ENCODE data around the gene PRDM5. TPM values are rescaled to one million over a fixed set of nuclear protein-coding genes. Genes with fewer than 3 reads are reported as not detected.

The PRDM5 gene
- polyA plus RNA-seq, 1 donor from 2014 or later: 1.6 TPM

DNA sequence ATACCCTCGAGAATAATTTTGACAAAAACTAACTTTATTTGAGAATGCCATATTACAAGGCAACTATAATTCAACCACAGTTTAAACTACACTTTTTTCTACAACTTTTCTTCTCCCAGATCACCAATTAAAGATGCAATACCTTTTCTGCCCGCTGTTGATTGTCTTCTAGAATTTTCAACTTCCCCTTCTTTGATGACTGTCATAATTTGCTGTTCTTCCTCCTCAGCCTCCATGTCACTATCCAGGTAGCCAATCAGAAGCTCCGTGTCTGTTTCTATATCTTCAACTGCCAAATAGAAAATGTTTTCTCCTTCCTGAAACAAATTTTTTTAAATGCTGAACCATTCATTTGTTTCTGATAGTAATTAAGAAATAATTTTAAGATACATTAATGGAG is 101.5 kb downstream of the PRDM5 start:
- H2AFZ ChIP-seq (ENCODE audit: low read depth, low read length): no peak overlapping the region
- H3K9ac ChIP-seq (ENCODE audit: low read length): no peak overlapping the region
- H3K79me2 ChIP-seq (replicated peaks; ENCODE audit: insufficient read depth, low read length): no peaks in the 10 kb centered on the region
- no peaks in the 10 kb centered on the region for H4K20me1 ChIP-seq (ENCODE audit: insufficient read depth)
- H3K27ac ChIP-seq (ENCODE audit: low read length): no peak overlapping the region
- H3K4me2 ChIP-seq (ENCODE audit: low read length): no peak overlapping the region
- TF ChIP-seq, protein P1, sequence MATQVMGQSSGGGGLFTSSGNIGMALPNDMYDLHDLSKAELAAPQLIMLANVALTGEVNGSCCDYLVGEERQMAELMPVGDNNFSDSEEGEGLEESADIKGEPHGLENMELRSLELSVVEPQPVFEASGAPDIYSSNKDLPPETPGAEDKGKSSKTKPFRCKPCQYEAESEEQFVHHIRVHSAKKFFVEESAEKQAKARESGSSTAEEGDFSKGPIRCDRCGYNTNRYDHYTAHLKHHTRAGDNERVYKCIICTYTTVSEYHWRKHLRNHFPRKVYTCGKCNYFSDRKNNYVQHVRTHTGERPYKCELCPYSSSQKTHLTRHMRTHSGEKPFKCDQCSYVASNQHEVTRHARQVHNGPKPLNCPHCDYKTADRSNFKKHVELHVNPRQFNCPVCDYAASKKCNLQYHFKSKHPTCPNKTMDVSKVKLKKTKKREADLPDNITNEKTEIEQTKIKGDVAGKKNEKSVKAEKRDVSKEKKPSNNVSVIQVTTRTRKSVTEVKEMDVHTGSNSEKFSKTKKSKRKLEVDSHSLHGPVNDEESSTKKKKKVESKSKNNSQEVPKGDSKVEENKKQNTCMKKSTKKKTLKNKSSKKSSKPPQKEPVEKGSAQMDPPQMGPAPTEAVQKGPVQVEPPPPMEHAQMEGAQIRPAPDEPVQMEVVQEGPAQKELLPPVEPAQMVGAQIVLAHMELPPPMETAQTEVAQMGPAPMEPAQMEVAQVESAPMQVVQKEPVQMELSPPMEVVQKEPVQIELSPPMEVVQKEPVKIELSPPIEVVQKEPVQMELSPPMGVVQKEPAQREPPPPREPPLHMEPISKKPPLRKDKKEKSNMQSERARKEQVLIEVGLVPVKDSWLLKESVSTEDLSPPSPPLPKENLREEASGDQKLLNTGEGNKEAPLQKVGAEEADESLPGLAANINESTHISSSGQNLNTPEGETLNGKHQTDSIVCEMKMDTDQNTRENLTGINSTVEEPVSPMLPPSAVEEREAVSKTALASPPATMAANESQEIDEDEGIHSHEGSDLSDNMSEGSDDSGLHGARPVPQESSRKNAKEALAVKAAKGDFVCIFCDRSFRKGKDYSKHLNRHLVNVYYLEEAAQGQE (IDR thresholded peaks at IDR 0.05; ENCODE audit: borderline replicate concordance): no peak
- TF ChIP-seq EP300 (conservative IDR thresholded peaks at IDR 0.05; ENCODE audit: poor library complexity, severe bottlenecking): no peak
- TF ChIP-seq, protein P2, sequence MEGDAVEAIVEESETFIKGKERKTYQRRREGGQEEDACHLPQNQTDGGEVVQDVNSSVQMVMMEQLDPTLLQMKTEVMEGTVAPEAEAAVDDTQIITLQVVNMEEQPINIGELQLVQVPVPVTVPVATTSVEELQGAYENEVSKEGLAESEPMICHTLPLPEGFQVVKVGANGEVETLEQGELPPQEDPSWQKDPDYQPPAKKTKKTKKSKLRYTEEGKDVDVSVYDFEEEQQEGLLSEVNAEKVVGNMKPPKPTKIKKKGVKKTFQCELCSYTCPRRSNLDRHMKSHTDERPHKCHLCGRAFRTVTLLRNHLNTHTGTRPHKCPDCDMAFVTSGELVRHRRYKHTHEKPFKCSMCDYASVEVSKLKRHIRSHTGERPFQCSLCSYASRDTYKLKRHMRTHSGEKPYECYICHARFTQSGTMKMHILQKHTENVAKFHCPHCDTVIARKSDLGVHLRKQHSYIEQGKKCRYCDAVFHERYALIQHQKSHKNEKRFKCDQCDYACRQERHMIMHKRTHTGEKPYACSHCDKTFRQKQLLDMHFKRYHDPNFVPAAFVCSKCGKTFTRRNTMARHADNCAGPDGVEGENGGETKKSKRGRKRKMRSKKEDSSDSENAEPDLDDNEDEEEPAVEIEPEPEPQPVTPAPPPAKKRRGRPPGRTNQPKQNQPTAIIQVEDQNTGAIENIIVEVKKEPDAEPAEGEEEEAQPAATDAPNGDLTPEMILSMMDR (IDR thresholded peaks at IDR 0.05; ENCODE audit: poor library complexity, severe bottlenecking): no peak
- H3K9me3 ChIP-seq (ENCODE audit: low read length): no peaks in the 10 kb centered on the region
- H3K9me2 ChIP-seq (ENCODE audit: insufficient read depth, low read length): no peaks in the 10 kb centered on the region
- H3K4me3 ChIP-seq (ENCODE audit: low read length): no peak overlapping the region
- H3K36me3 ChIP-seq (ENCODE audit: insufficient read depth, low read length): no peaks in the 10 kb centered on the region
- no peaks in the 10 kb centered on the region for H3K27me3 ChIP-seq (ENCODE audit: insufficient read depth, low read depth, low read length)
- no peaks in the 10 kb centered on the region for H3F3A ChIP-seq (ENCODE audit: insufficient read depth, low read length, poor library complexity, severe bottlenecking)

DNA sequence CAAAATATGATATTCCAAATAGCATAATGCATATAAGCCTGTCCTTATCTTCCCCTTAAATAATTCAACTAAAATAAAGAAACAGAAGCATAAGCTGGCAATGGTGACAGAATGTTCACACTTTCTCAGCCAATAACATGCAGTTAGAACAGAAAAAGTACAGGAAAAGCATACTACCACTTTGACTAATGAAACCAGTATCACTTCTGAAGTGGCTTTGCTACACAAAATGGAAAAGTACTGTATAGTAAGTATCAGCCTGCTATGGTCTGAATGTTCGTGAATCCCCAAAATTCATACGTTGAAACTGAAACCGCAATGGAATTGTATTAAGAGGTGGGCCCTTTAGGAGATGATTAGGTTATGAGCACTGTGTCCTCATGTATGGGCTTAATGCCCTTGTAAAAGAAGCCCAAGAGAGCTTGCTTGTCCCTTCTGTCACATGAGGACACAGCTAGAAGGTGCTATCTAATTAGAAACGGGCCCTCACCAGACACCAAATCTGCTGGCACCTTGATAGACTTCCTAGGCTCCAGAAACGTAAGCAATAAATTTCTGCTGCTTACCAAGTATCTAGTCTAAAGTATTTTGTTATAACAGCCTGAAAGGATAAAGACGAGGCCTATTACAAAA is 102.6 kb downstream of the PRDM5 start:
- H3K9me2 ChIP-seq (ENCODE audit: insufficient read depth, low read length): no peaks in the 10 kb centered on the region
- H3K9ac ChIP-seq (ENCODE audit: low read length): no peak overlapping the region
- TF ChIP-seq SMC3 (conservative IDR thresholded peaks at IDR 0.05; ENCODE audit: poor library complexity) (no peak), EZH2 (IDR thresholded peaks at IDR 0.05; ENCODE audit: borderline replicate concordance, insufficient read depth, low read length, poor library complexity, severe bottlenecking) (no peak), EP300 (conservative IDR thresholded peaks at IDR 0.05; ENCODE audit: poor library complexity, severe bottlenecking) (no peak), TAF1 (IDR thresholded peaks at IDR 0.05; ENCODE audit: low read depth) (no peak), RAD21 (conservative IDR thresholded peaks at IDR 0.05) (no peak), POLR2AphosphoS5 (IDR thresholded peaks at IDR 0.05) (no peak), MXI1 (conservative IDR thresholded peaks at IDR 0.05; ENCODE audit: poor library complexity, severe bottlenecking) (no peak)
- TF ChIP-seq, protein P2 (IDR thresholded peaks at IDR 0.05; ENCODE audit: poor library complexity, severe bottlenecking): no peak
- TF ChIP-seq, protein P1 (IDR thresholded peaks at IDR 0.05; ENCODE audit: borderline replicate concordance): no peak
- H3K9me3 ChIP-seq (ENCODE audit: low read length): no peaks in the 10 kb centered on the region
- no peak overlapping the region for H3K4me2 ChIP-seq (ENCODE audit: low read length)
- no peak overlapping the region for H3K27ac ChIP-seq (ENCODE audit: low read length)
- no peaks in the 10 kb centered on the region for H4K20me1 ChIP-seq (ENCODE audit: insufficient read depth)
- H3F3A ChIP-seq (ENCODE audit: insufficient read depth, low read length, poor library complexity, severe bottlenecking): no peaks in the 10 kb centered on the region
- H3K27me3 ChIP-seq (ENCODE audit: insufficient read depth, low read depth, low read length): no peaks in the 10 kb centered on the region
- no peak overlapping the region for H3K4me3 ChIP-seq (ENCODE audit: low read length)
- no peaks in the 10 kb centered on the region for H3K79me2 ChIP-seq (replicated peaks; ENCODE audit: insufficient read depth, low read length)
- no peak overlapping the region for H2AFZ ChIP-seq (ENCODE audit: low read depth, low read length)
- no peaks in the 10 kb centered on the region for H3K36me3 ChIP-seq (ENCODE audit: insufficient read depth, low read length)
